Left lung (tissue), 10 donors: Measurements from ENCODE around the gene RNF167. TPM values are rescaled to one million over a fixed set of nuclear protein-coding genes. Genes with fewer than 3 reads are reported as not detected.

Experiments
- ATAC-seq: fragments of 200-7000 bp; cut with Tn5 transposase; one replicate; pipeline ENCODE4 v1.9.1; 2020; ENCODE audit warnings: moderate library complexity
- DNase-seq, 4 donors: peaks; one replicate each; pipeline ENCODE4 v3.0.0-alpha.2; 2013 to 2020
- H3K27ac ChIP-seq, 2 donors: fragments of 200-600 bp; sonication (generic) in 1 of 2; one replicate each; pipeline versions ENCODE4 v1.5.0 to v1.8.0; 2020 to 2021
- H3K27me3 ChIP-seq, 2 donors: fragments of 200-600 bp; sonication (generic) in 1 of 2; one replicate each; pipeline versions ENCODE4 v1.5.0 to v1.8.0; 2020 to 2021
- H3K36me3 ChIP-seq, 2 donors: fragments of 200-600 bp; sonication (generic) in 1 of 2; one replicate each; pipeline versions ENCODE4 v1.5.0 to v1.8.0; 2020 to 2021
- H3K4me1 ChIP-seq, 2 donors: fragments of 200-600 bp; one replicate each; pipeline ENCODE4 v1.8.0; 2021
- H3K4me3 ChIP-seq, 2 donors: fragments of 200-600 bp; sonication (generic) in 1 of 2; one replicate each; pipeline versions ENCODE4 v1.5.0 to v1.8.0; 2020 to 2021; ENCODE audit warnings: mild to moderate bottlenecking in 1 of 2
- H3K9me3 ChIP-seq, 2 donors: fragments of 200-600 bp; sonication (generic) in 1 of 2; one replicate each; pipeline versions ENCODE4 v1.5.0 to v1.8.0; 2020 to 2021
- CTCF ChIP-seq, 2 donors: fragments of 200-600 bp; sonication (generic) in 1 of 2; IDR thresholded peaks; one replicate each; pipeline versions ENCODE4 v1.5.0 to v1.8.0; 2021; ENCODE audit warnings: antibody characterized with exemption in 2 of 2
- intact Hi-C, 2 donors: fragments of 100-400 bp; cut with DNase I; formaldehyde crosslinking; loops; one replicate each; pipeline versions ENCODE4 v1.11.2 to v1.14.2; 2022
- polyA plus RNA-seq, 6 donors: library from polyadenylated mRNA; unstranded; fragments of 120-200 nt; gene quantifications; one replicate each; pipeline ENCODE4 v1.2.1, GENCODE V29; 2013; ENCODE audit not compliant: insufficient read length in 6 of 6
- total RNA-seq, 2 donors: library from RNA; stranded (reverse); fragmentation: NEBNext Ultra II Directional; extraction: Animal tissue kit (Norgen Biotek cat#: 25700); gene quantifications; one replicate each; pipeline ENCODE4 v1.2.1, GENCODE V29; 2021
- donor health status: DM: no; HTN: yes; CAD: no.
- donor health status: DM: no; HTN: no; CAD: no.

The RNF167 gene
- total and polyA plus RNA-seq, 8 donors: 101 to 126 (median 117) TPM

GRCh38 chr17:4980644-4981216 is 40.7 kb downstream of the RNF167 start:
- no peaks in the 10 kb centered on the region for H3K9me3 ChIP-seq
- ATAC-seq: peak; percentile 79
- intact Hi-C loops: loop anchor here in 1 of 2 donors (10.0 kb wide), 1 partner anchor 84 kb away; no protein-coding TSS in a partner anchor
- H3K4me3 ChIP-seq: no peak overlapping the region
- TF ChIP-seq CTCF (IDR thresholded peaks at IDR 0.05): peak; percentile 71 to 78
- peak in 1 of 4 donors; percentile 76 for DNase-seq
- no peaks in the 10 kb centered on the region for H3K27me3 ChIP-seq
- H3K4me1 ChIP-seq: peaks cover 0 to 56% of the 10 kb centered on the region in 2 donors
- peak overlapping the region in 1 of 2 donors; percentile 86 for H3K27ac ChIP-seq
- peaks cover 0 to 89% of the 10 kb centered on the region in 2 donors for H3K36me3 ChIP-seq

DNA sequence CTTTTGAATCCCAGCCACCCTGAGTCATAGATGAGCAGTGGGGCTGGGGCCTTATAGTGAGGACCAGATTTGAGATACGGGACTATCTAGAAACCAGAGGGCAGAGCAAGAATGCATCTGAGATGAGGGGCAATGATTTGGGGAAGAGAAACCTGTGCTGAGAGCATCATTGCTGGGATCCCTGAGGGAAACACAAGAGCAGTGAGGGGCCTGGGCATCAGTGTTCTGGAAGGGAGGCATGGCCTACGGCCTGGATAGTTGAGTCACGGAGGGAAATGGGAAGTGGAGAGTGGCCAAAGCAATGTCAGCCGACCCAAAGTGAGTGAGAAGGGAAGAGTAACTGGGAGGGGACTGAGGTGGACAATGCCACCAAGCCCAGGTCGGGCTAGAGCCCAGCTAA is 42.2 kb downstream of the RNF167 start:
- ATAC-seq (no peak), DNase-seq (no peak)
- Histone ChIP-seq H3K36me3 (peaks cover 0 to 73% of the 10 kb centered on the region in 2 donors), H3K9me3 (no peaks in the 10 kb centered on the region), H3K27ac (peak overlapping the region in 1 of 2 donors; percentile 37), H3K27me3 (no peaks in the 10 kb centered on the region), H3K4me1 (peaks cover 12 to 69% of the 10 kb centered on the region in 2 donors), H3K4me3 (no peak overlapping the region)
- no peak for TF ChIP-seq CTCF (IDR thresholded peaks at IDR 0.05)
- intact Hi-C loops: loop anchor here in 1 of 2 donors (10.0 kb wide), 1 partner anchor 82 kb away; no protein-coding TSS in a partner anchor

DNA sequence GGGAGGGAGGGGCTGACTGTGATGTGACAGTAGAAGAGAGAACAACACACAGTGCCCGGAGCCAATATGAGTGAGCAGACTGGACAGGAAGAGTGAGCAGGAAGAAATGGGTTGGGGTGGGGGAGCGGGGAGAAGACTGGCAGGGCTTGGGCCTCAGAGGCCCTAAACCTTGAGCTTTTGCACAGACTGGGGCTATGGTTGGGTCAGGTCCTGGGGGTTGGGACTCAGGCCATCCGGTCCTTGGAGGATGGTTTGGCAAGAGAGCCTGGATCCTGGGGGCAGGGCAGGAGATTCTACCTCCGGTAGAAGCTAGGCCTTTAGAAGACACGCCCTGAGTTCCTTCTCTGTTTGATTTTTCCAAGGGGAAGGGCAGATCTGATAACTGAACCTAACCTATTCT is 46.3 kb downstream of the RNF167 start:
- ATAC-seq (peak; percentile 5), DNase-seq (no peak)
- peaks cover 17 to 49% of the 10 kb centered on the region in 2 donors for H3K4me1 ChIP-seq
- H3K27ac ChIP-seq: peak overlapping the region; percentile 94
- H3K27me3 ChIP-seq: no peaks in the 10 kb centered on the region
- TF ChIP-seq CTCF (IDR thresholded peaks at IDR 0.05): no peak
- peak overlapping the region; percentile 94 to 98 for H3K4me3 ChIP-seq
- peaks cover 0 to 33% of the 10 kb centered on the region in 2 donors for H3K36me3 ChIP-seq
- intact Hi-C loops: loop anchor here in 1 of 2 donors (10.0 kb wide), 1 partner anchor 78 kb away; no protein-coding TSS in a partner anchor
- H3K9me3 ChIP-seq: no peaks in the 10 kb centered on the region

DNA sequence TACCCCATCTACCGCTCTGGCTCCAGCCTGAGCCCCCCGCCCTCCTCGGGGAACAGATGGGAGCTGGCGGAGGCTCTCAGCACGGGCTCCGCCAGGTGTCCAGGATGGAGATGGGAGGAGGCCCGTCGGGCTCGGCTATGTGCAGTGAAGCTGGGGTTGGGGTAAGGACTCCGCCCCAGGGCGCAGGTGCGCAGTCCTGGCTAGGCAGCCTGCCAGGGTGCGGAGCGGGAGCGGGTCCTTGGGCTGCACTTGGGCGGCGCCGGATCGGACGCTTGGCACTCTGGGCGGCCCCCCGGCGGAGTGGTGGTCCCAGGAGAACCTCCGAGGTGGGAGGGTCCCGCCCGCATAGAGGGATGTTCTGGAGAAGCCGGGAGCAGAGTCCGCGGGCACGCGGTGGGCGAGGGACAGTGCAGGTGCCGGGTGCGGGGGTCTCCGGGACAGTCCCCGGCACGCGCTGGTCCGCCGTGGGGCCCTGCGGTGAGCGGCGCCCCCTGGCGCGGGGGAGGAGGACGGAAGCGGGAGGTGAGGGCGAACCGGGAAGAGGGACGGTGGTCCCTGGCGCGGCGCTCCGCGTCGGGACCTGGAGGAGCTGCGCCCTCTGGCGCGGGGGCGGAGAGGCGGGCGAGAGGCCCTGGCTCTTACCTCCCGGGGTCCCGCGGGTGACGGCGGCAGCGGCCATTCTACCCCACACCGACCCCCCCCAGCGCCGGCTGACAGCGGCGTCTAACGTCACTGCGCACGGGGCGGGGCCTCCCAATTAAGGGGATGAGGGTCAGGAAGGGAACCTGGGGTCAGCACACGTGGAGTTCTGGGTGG is 47.1 kb downstream of the RNF167 start, which contains the start of gene CAMTA2:
CAMTA2 (minus strand) TSS at position 725 of the 816 bp plus-strand sequence. CDS start 1,453 bp downstream, outside the sequence.
- no peaks in the 10 kb centered on the region for H3K9me3 ChIP-seq
- H3K4me3 ChIP-seq: peak within 1 kb of the TSS; percentile 94 to 98
- H3K27me3 ChIP-seq: no peaks in the 10 kb centered on the region
- H3K27ac ChIP-seq: peak within 1 kb of the TSS; percentile 94
- ATAC-seq: peak; percentile 94
- peaks cover 0 to 26% of the 10 kb centered on the region in 2 donors for H3K36me3 ChIP-seq
- TF ChIP-seq CTCF (IDR thresholded peaks at IDR 0.05): peak; percentile 69 to 72
- intact Hi-C loops: loop anchor here in 1 of 2 donors (10.0 kb wide), 1 partner anchor 78 kb away; no protein-coding TSS in a partner anchor
- DNase-seq: peak; percentile 82 to 99 (median 88)
- H3K4me1 ChIP-seq: peaks cover 17 to 42% of the 10 kb centered on the region in 2 donors
